ENCODE results near the gene DHRS13. TPM values are rescaled to one million over a fixed set of nuclear protein-coding genes. Genes with fewer than 3 reads are reported as not detected.

Gene DHRS13
- total RNA-seq, 2 donors from 2014 or later, result 7.3 to 9.9 TPM

DNA sequence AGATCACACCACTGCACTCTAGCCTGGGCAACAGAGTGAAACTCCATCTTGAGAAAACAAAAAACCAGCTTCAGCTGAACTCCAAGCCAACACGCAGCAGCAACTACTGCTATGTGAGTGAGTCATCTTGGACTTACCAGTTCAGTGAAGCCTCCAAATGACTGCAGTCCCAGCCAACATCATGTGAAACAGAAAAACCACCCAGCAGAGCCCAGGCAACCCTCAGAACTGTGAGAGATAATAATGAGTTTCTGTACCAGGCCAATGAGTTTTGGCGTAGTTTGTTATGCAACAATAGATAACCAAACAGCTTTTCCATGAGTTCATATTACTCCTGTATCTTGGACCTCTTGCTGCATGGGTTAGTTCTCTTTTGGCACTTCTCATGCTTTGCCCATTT, 25.2 kb upstream of the DHRS13 start:
- no peak for TF ChIP-seq POLR2A (IDR thresholded peaks at IDR 0.05)
- TF ChIP-seq, protein P1, sequence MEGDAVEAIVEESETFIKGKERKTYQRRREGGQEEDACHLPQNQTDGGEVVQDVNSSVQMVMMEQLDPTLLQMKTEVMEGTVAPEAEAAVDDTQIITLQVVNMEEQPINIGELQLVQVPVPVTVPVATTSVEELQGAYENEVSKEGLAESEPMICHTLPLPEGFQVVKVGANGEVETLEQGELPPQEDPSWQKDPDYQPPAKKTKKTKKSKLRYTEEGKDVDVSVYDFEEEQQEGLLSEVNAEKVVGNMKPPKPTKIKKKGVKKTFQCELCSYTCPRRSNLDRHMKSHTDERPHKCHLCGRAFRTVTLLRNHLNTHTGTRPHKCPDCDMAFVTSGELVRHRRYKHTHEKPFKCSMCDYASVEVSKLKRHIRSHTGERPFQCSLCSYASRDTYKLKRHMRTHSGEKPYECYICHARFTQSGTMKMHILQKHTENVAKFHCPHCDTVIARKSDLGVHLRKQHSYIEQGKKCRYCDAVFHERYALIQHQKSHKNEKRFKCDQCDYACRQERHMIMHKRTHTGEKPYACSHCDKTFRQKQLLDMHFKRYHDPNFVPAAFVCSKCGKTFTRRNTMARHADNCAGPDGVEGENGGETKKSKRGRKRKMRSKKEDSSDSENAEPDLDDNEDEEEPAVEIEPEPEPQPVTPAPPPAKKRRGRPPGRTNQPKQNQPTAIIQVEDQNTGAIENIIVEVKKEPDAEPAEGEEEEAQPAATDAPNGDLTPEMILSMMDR (IDR thresholded peaks at IDR 0.05), result no peak
- DNase-seq (no peak), ATAC-seq (no peak)
- no peak overlapping the region for H3K27ac ChIP-seq
- H3K9me3 ChIP-seq, result no peaks in the 10 kb centered on the region
- peaks cover 5% of the 10 kb centered on the region for H3K4me1 ChIP-seq
- peaks cover 0 to 9% of the 10 kb centered on the region in 2 donors for H3K36me3 ChIP-seq (replicated peaks in 1 of 2; ENCODE audit: insufficient read depth in 1 of 2, low read depth in 2 of 2)
- no peaks in the 10 kb centered on the region for H3K27me3 ChIP-seq
- H3K4me3 ChIP-seq, result no peak overlapping the region
- intact Hi-C loops (cut with DNase I), result no loop called here
- 90 to 100% methylated on average over 2 of the region's 2 CpGs for WGBS, 2 donors

DNA sequence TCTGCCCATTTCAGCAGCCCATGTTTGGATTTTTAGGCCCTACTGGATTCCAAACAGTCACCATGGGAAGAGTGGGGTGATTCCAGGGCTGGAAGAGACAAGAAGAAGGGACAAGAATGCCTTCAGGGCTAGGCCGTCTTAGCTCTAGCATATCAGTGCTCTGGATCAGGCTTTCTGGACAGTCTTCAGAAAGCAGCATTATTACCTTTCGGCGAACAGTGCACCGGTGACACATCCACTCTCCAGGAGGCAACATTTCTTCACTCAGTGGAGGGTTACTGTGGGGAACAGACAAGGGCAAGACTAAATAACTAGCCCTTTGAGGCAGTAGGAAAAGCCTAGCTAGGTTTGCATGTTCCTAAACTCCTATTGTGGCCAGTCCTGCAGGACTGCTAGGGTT, 23.9 kb upstream of the DHRS13 start:
- H3K4me3 ChIP-seq, result no peak overlapping the region
- WGBS, 2 donors, result 89 to 98% methylated on average over 4 of the region's 4 CpGs
- DNase-seq, result no peak
- no peak for ATAC-seq
- peak overlapping the region in 1 of 4 donors; percentile 58 for H3K27ac ChIP-seq
- TF ChIP-seq, protein P1 (IDR thresholded peaks at IDR 0.05), result no peak
- H3K4me1 ChIP-seq, result peaks cover 5% of the 10 kb centered on the region
- peaks cover 0 to 9% of the 10 kb centered on the region in 2 donors for H3K36me3 ChIP-seq (replicated peaks in 1 of 2; ENCODE audit: insufficient read depth in 1 of 2, low read depth in 2 of 2)
- H3K9me3 ChIP-seq, result no peaks in the 10 kb centered on the region
- H3K27me3 ChIP-seq, result no peaks in the 10 kb centered on the region
- intact Hi-C loops (cut with DNase I), result no loop called here

DNA sequence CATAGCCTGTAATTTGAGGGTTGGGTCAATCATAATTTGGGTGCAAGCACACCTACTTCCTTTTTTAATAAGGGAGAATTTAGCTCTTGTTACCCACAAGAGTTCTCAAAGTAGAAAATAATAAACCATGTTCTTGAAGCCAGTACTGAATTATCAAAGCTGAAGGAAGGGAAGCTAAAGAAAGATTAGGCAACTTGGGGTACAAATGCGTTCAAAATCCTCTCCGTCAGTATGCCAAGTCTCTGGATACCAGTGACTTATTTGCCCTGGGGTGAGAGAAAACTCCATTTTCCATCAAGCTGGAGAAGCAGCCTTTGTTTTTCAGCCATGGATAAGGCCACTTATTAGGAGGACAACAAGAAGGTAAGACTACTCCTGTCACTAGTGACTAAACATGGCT, 23.5 kb upstream of the DHRS13 start:
- no peaks in the 10 kb centered on the region for H3K9me3 ChIP-seq
- H3K36me3 ChIP-seq (replicated peaks in 1 of 2; ENCODE audit: insufficient read depth in 1 of 2, low read depth in 2 of 2), result peaks cover 0 to 12% of the 10 kb centered on the region in 2 donors
- intact Hi-C loops (cut with DNase I), result no loop called here
- H3K4me1 ChIP-seq, result peaks cover 5% of the 10 kb centered on the region
- WGBS, 2 donors, result 86 to 90% methylated on average over 2 of the region's 2 CpGs
- ATAC-seq (no peak), DNase-seq (no peak)
- no peak overlapping the region for H3K4me3 ChIP-seq
- peak overlapping the region in 1 of 4 donors; percentile 58 for H3K27ac ChIP-seq
- no peak for TF ChIP-seq POLR2A (IDR thresholded peaks at IDR 0.05)
- TF ChIP-seq, protein P1 (IDR thresholded peaks at IDR 0.05), result no peak
- H3K27me3 ChIP-seq, result no peaks in the 10 kb centered on the region

DNA sequence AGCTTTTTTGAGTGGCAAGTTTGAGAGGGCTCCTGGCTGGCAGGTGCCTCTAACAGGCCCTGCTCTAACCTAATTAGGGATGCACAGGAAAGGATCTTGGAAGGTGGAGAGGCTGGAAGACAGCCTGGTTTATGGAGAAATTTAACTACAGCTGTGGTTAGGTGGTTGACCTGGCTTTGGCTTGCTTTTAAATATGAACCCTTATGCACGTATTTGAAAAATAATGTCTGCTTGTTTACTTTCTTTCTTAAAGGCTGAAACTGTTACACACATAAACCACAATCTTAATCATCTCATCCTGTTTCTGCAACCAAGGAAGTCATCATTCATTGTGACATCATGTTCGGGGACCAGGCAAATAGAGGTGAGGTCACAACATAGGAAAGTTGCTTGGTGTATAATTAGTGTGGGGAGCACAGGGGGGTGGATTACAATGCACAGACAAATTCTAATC, 23.1 kb upstream of the DHRS13 start:
- no peaks in the 10 kb centered on the region for H3K27me3 ChIP-seq
- H3K4me1 ChIP-seq, result peaks cover 5% of the 10 kb centered on the region
- no peak overlapping the region for H3K4me3 ChIP-seq
- DNase-seq (peak in 1 of 4 donors; percentile 33), ATAC-seq (no peak)
- 34 to 56% methylated on average over 2 of the region's 2 CpGs for WGBS, 2 donors
- intact Hi-C loops (cut with DNase I), result no loop called here
- H3K9me3 ChIP-seq, result no peaks in the 10 kb centered on the region
- peaks cover 0 to 14% of the 10 kb centered on the region in 2 donors for H3K36me3 ChIP-seq (replicated peaks in 1 of 2; ENCODE audit: insufficient read depth in 1 of 2, low read depth in 2 of 2)
- TF ChIP-seq, protein P1 (IDR thresholded peaks at IDR 0.05), result no peak
- TF ChIP-seq POLR2A (IDR thresholded peaks at IDR 0.05), result no peak
- peak overlapping the region in 2 of 4 donors; percentile 25 to 58 for H3K27ac ChIP-seq

DNA sequence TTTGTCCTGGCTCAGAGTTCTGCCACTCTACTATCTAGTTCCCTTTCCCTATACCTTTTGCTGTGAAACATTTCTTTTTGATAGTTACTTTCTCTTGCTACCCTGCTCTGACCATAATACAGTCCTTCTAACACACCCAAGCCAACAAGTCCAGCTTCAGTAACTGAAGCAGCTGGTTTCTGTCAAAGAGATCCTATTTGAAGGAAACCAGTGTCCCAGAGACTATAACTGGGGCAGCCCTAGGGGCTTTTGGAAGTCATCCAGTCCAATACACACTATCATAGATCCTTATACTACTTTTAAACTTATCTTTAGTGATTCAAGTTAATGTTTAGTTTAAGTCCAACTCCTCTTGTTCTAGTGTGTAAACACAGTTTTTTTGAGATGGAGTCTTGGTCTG, 17.3 kb upstream of the DHRS13 start:
- intact Hi-C loops (cut with DNase I), result no loop called here
- DNase-seq (no peak), ATAC-seq (no peak)
- Histone ChIP-seq H3K27ac (no peak overlapping the region), H3K36me3 (replicated peaks in 1 of 2; ENCODE audit: insufficient read depth in 1 of 2, low read depth in 2 of 2) (peaks cover 4 to 43% of the 10 kb centered on the region in 2 donors), H3K4me1 (no peaks in the 10 kb centered on the region), H3K9me3 (no peaks in the 10 kb centered on the region), H3K4me3 (no peak overlapping the region), H3K27me3 (no peaks in the 10 kb centered on the region)
- TF ChIP-seq POLR2A (IDR thresholded peaks at IDR 0.05), result no peak
- TF ChIP-seq, protein P1 (IDR thresholded peaks at IDR 0.05), result no peak
